Uterus (tissue), 2 donors: ENCODE measurements around the gene PRKCE.

Experiments used
- CTCF ChIP-seq, 4 experiments: fragments of 200-600 bp in 2 of 4; fragments of 450-650 bp in 2 of 4; sonication (generic) in 2 of 4; IDR thresholded peaks; one replicate each; pipeline ENCODE4 v1.5.1; 2016 to 2019; ENCODE audit warnings: antibody characterized with exemption in 4 of 4, mild to moderate bottlenecking in 2 of 4, moderate library complexity in 1 of 4
- POLR2A ChIP-seq, 2 donors: fragments of 450-650 bp; IDR thresholded peaks; one replicate each; pipeline ENCODE4 v1.6.1; 2016; ENCODE audit warnings: antibody characterized with exemption in 2 of 2, mild to moderate bottlenecking in 1 of 2, moderate library complexity in 1 of 2

GRCh38 chr2:46072101-46072820, 420.8 kb downstream of the PRKCE start:
- TF ChIP-seq CTCF (IDR thresholded peaks at IDR 0.05) = no peak
- TF ChIP-seq POLR2A (IDR thresholded peaks at IDR 0.05) = no peak
